HG03175 (cell line): ENCODE measurements around the gene TMEM45A.
A peak's percentile ranks its signal among the peaks of the same experiment; 100 is the strongest.
"Not testable (repeated sequence)": the region's sequence is repeated elsewhere in the genome, so short reads cannot be mapped to it uniquely, and the experiment has no call there.

Experiments used
- ATAC-seq: cut with Tn5 transposase; IDR thresholded peaks from one replicate; pipeline ENCODE4 v1.9.1; 2021; ENCODE audit warnings: mild to moderate bottlenecking, moderate library complexity; ENCODE audit not compliant: unreplicated experiment

Gene TMEM45A

GRCh38 chr3:100483529-100483928, 8.9 kb upstream of the TMEM45A start:
- no peak for ATAC-seq

- ATAC-seq, result no peak
Observed at GRCh38 chr3:100486808-100487207, 5.6 kb upstream of the TMEM45A start.

GRCh38 chr3:100489118-100489517, 3.3 kb upstream of the TMEM45A start:
- no peak for ATAC-seq

GRCh38 chr3:100496711-100497261, 4.4 kb downstream of the TMEM45A start:
- peak; percentile 33 for ATAC-seq

GRCh38 chr3:100499651-100500050, 7.2 kb downstream of the TMEM45A start:
- no peak for ATAC-seq

GRCh38 chr3:100500320-100500880, 8.0 kb downstream of the TMEM45A start:
- ATAC-seq, result no peak

GRCh38 chr3:100503448-100503847, 11.0 kb downstream of the TMEM45A start:
- ATAC-seq, result no peak

- ATAC-seq, result no peak
Observed at GRCh38 chr3:100506355-100506754, 13.9 kb downstream of the TMEM45A start.

GRCh38 chr3:100509818-100510217, 17.4 kb downstream of the TMEM45A start:
- ATAC-seq, result not testable (repeated sequence)

- no peak for ATAC-seq
Observed at GRCh38 chr3:100516232-100516631, 23.8 kb downstream of the TMEM45A start.

GRCh38 chr3:100516838-100517237, 24.4 kb downstream of the TMEM45A start:
- no peak for ATAC-seq

- ATAC-seq, result no peak
Observed at GRCh38 chr3:100517276-100517675, 24.9 kb downstream of the TMEM45A start.

- no peak for ATAC-seq
Observed at GRCh38 chr3:100518244-100518643, 25.8 kb downstream of the TMEM45A start.

GRCh38 chr3:100518983-100519382, 26.6 kb downstream of the TMEM45A start:
- no peak for ATAC-seq

GRCh38 chr3:100521439-100521845, 29.0 kb downstream of the TMEM45A start:
- ATAC-seq, result no peak

- no peak for ATAC-seq
Observed at GRCh38 chr3:100522125-100522524, 29.7 kb downstream of the TMEM45A start.

GRCh38 chr3:100523050-100523760, 30.8 kb downstream of the TMEM45A start:
- no peak for ATAC-seq

- ATAC-seq, result no peak
Observed at GRCh38 chr3:100525753-100526612, 33.6 kb downstream of the TMEM45A start.

GRCh38 chr3:100526613-100527346, 34.4 kb downstream of the TMEM45A start:
- ATAC-seq, result no peak

- ATAC-seq, result no peak
Observed at GRCh38 chr3:100527347-100527735, 34.9 kb downstream of the TMEM45A start.

- no peak for ATAC-seq
Observed at GRCh38 chr3:100531093-100531492, 38.7 kb downstream of the TMEM45A start.
